ENCODE data around the gene SART1. TPM values are rescaled to one million over a fixed set of nuclear protein-coding genes. Genes with fewer than 3 reads are reported as not detected.
A peak's percentile ranks its signal among the peaks of the same experiment; 100 is the strongest.

The SART1 gene
- total RNA-seq, 3 donors from 2014 or later = 40.1 to 60.2 (median 41.8) TPM

GRCh38 chr11:65920372-65920802, 41.1 kb upstream of the SART1 start:
- TF ChIP-seq CTCF (IDR thresholded peaks at IDR 0.05) = no peak
- Histone ChIP-seq H3K9me3 (no peaks in the 10 kb centered on the region), H3K36me3 (ENCODE audit: low read depth) (no peaks in the 10 kb centered on the region), H3K4me1 (ENCODE audit: low read depth) (peaks cover 33% of the 10 kb centered on the region), H3K4me3 (peak overlapping the region; percentile 94)
- intact Hi-C loops (cut with DNase I, micrococcal nuclease) = no loop called here
- ATAC-seq = no peak
- DNase-seq = peak; percentile 42 to 76 (median 48)

- intact Hi-C loops (cut with DNase I, micrococcal nuclease) = no loop called here
- Histone ChIP-seq H3K4me3 (no peak overlapping the region), H3K9me3 (no peaks in the 10 kb centered on the region), H3K4me1 (ENCODE audit: low read depth) (peaks cover 31% of the 10 kb centered on the region), H3K36me3 (ENCODE audit: low read depth) (no peaks in the 10 kb centered on the region)
- TF ChIP-seq CTCF (IDR thresholded peaks at IDR 0.05) = no peak
- ATAC-seq (no peak), DNase-seq (no peak)
These were observed 40.4 kb upstream of the SART1 start for GRCh38 chr11:65921033-65921555.

GRCh38 chr11:65921876-65922275, 39.7 kb upstream of the SART1 start:
- Histone ChIP-seq H3K9me3 (no peaks in the 10 kb centered on the region), H3K4me3 (no peak overlapping the region), H3K4me1 (ENCODE audit: low read depth) (peaks cover 26% of the 10 kb centered on the region), H3K36me3 (ENCODE audit: low read depth) (no peaks in the 10 kb centered on the region)
- ATAC-seq = no peak
- TF ChIP-seq CTCF (IDR thresholded peaks at IDR 0.05) = no peak
- intact Hi-C loops (cut with DNase I, micrococcal nuclease) = no loop called here
- DNase-seq = no peak

- Histone ChIP-seq H3K9me3 (no peaks in the 10 kb centered on the region), H3K36me3 (ENCODE audit: low read depth) (no peaks in the 10 kb centered on the region), H3K4me3 (no peak overlapping the region), H3K4me1 (ENCODE audit: low read depth) (peaks cover 19% of the 10 kb centered on the region)
- intact Hi-C loops (cut with DNase I, micrococcal nuclease) = no loop called here
- TF ChIP-seq CTCF (IDR thresholded peaks at IDR 0.05) = no peak
- no peak for DNase-seq
- ATAC-seq = no peak
These were observed 39.0 kb upstream of the SART1 start for GRCh38 chr11:65922565-65922964.

GRCh38 chr11:65925397-65925796, 36.1 kb upstream of the SART1 start:
- Histone ChIP-seq H3K4me1 (ENCODE audit: low read depth) (peaks cover 6% of the 10 kb centered on the region), H3K4me3 (no peak overlapping the region), H3K9me3 (no peaks in the 10 kb centered on the region), H3K36me3 (ENCODE audit: low read depth) (no peaks in the 10 kb centered on the region)
- no peak for TF ChIP-seq CTCF (IDR thresholded peaks at IDR 0.05)
- intact Hi-C loops (cut with DNase I, micrococcal nuclease) = no loop called here
- DNase-seq = no peak
- ATAC-seq = no peak

- DNase-seq (peak; percentile 53 to 72 (median 68)), ATAC-seq (peak; percentile 85)
- intact Hi-C loops (cut with DNase I, micrococcal nuclease) = no loop called here
- TF ChIP-seq CTCF (IDR thresholded peaks at IDR 0.05) = no peak
- H3K4me3 ChIP-seq = no peak overlapping the region
- H3K4me1 ChIP-seq (ENCODE audit: low read depth) = no peaks in the 10 kb centered on the region
- H3K36me3 ChIP-seq (ENCODE audit: low read depth) = no peaks in the 10 kb centered on the region
- no peaks in the 10 kb centered on the region for H3K9me3 ChIP-seq
These were observed 33.6 kb upstream of the SART1 start for GRCh38 chr11:65927904-65928397.

All from mucosa of descending colon (tissue), 3 donors.